GM12878 (cell line): ENCODE measurements around the gene CUL9. TPM values are rescaled to one million over a fixed set of nuclear protein-coding genes. Genes with fewer than 3 reads are reported as not detected.

Experiments
- ATAC-seq: fragments of 200-7000 bp; cut with Tn5 transposase; 3 replicates; pipeline ENCODE4 v1.9.1; 2020; ENCODE audit warnings: mild to moderate bottlenecking, moderate library complexity
- BruUV-seq: library from RNA; stranded (reverse); fragments of 400-500 nt; replicated peaks from 2 replicates; lab custom pipeline; 2021; lab: Mats Ljungman, UMichigan
- CTCF ChIA-PET: fragments of 300-600 bp; sonication (Branson Sonifier 250); formaldehyde crosslinking; extraction: SDS; loops from one replicate; lab custom pipeline; 2021; ENCODE audit warnings: inconsistent platforms; lab: Yijun Ruan, JAX
- POLR2A ChIA-PET: fragments of 350-600 bp; formaldehyde crosslinking; extraction: SDS; loops from one replicate; lab custom pipeline; 2021; ENCODE audit warnings: inconsistent platforms; lab: Charles Lee
- RAD21 ChIA-PET: fragments of 300-600 bp; sonication (Branson Sonifier 250); formaldehyde crosslinking; loops from one replicate; lab custom pipeline; 2023; ENCODE audit warnings: antibody characterized with exemption; ENCODE audit not compliant: unreplicated experiment; lab: Charles Lee
- SMC1A ChIA-PET: fragments of 300-600 bp; sonication (Branson Sonifier 250); formaldehyde crosslinking; loops from one replicate; lab custom pipeline; 2023; ENCODE audit not compliant: unreplicated experiment, uncharacterized antibody; lab: Charles Lee
- DNase-seq: peaks from one replicate; pipeline ENCODE4 v3.0.0-alpha.2; 2011; ENCODE audit warnings: low read depth, low spot score
- FAIRE-seq: peaks from 3 replicates; lab custom pipeline; 2011; peaks lifted over from hg19 to GRCh38; lab: Jason Lieb, UNC
- H2AFZ ChIP-seq: 2 replicates; pipeline ENCODE4 v1.6.0; 2011; ENCODE audit warnings: low read depth, low read length, control low read depth; ENCODE audit not compliant: control insufficient read depth
- H3K27ac ChIP-seq: 2 replicates; pipeline ENCODE4 v1.5.1; 2011; ENCODE audit warnings: control low read depth; ENCODE audit not compliant: control insufficient read depth, insufficient read depth
- H3K27me3 ChIP-seq, 2 experiments: replicated peaks in 1 of 2; 2 replicates each; pipeline versions ENCODE4 v1.6.0 to v1.6.1; 2011; ENCODE audit warnings: low read length in 1 of 2; ENCODE audit not compliant: control insufficient read depth in 2 of 2, insufficient read depth in 2 of 2
- H3K36me3 ChIP-seq, 2 experiments: 2 replicates each; pipeline ENCODE4 v1.5.1; 2011; ENCODE audit warnings: low read length in 1 of 2; ENCODE audit not compliant: control insufficient read depth in 2 of 2, insufficient read depth in 2 of 2
- H3K4me1 ChIP-seq: 2 replicates; pipeline ENCODE4 v1.6.1; 2011; ENCODE audit warnings: mild to moderate bottlenecking, low read length, moderate library complexity, mixed read lengths; ENCODE audit not compliant: control insufficient read depth, insufficient read depth
- H3K4me2 ChIP-seq: 2 replicates; pipeline ENCODE4 v1.6.0; 2011; ENCODE audit warnings: control low read depth; ENCODE audit not compliant: control insufficient read depth, insufficient read depth
- H3K4me3 ChIP-seq: fragments of 200-600 bp; sonication (generic); 2 replicates; pipeline ENCODE4 v1.5.1; 2016
- H3K79me2 ChIP-seq: 2 replicates; pipeline ENCODE4 v1.6.0; 2011; ENCODE audit warnings: low read length; ENCODE audit not compliant: control insufficient read depth, insufficient read depth
- H3K9ac ChIP-seq: 2 replicates; pipeline ENCODE4 v1.8.0; 2011; ENCODE audit warnings: low read length, control low read depth, mixed read lengths; ENCODE audit not compliant: control insufficient read depth, insufficient read depth
- H3K9me3 ChIP-seq: replicated peaks from 3 replicates; pipeline ENCODE4 v1.5.1; 2011; ENCODE audit warnings: mild to moderate bottlenecking, low read length; ENCODE audit not compliant: control insufficient read depth, insufficient read depth
- H4K20me1 ChIP-seq: 2 replicates; pipeline ENCODE4 v1.6.0; 2011; ENCODE audit not compliant: control insufficient read depth, insufficient read depth
- ATF3 ChIP-seq: IDR thresholded peaks from 2 replicates; pipeline ENCODE4 v1.6.1; 2011; ENCODE audit warnings: low read depth, mild to moderate bottlenecking, low read length, moderate library complexity, borderline replicate concordance; ENCODE audit errors: extremely low read depth
- BMI1 ChIP-seq: fragments of 450-650 bp; IDR thresholded peaks from 2 replicates; pipeline ENCODE4 v1.6.1; 2016; ENCODE audit warnings: mild to moderate bottlenecking, moderate library complexity, borderline replicate concordance
- CTCF ChIP-seq, 3 experiments: IDR thresholded peaks in 2 of 3; conservative IDR thresholded peaks in 1 of 3; 2 replicates each; pipeline ENCODE4 v1.5.1; 2011; ENCODE audit warnings: low read depth in 3 of 3, low read length in 3 of 3, mild to moderate bottlenecking in 3 of 3, control low read depth in 2 of 3, moderate library complexity in 2 of 3, inconsistent platforms in 1 of 3, mixed read lengths in 1 of 3; ENCODE audit not compliant: control insufficient read depth in 2 of 3, insufficient read depth in 1 of 3; ENCODE audit errors: extremely low read depth in 1 of 3
- E2F4 ChIP-seq: IDR thresholded peaks from 2 replicates; pipeline ENCODE4 v1.6.1; 2012; ENCODE audit warnings: low read depth, low read length, improper control_type of control experiment
- HDAC6 ChIP-seq: fragments of 200-600 bp; sonication (generic); IDR thresholded peaks from one replicate; pipeline ENCODE4 v1.8.0; 2017; ENCODE audit warnings: antibody characterized with exemption; ENCODE audit not compliant: unreplicated experiment
- MEF2B ChIP-seq: fragments of 450-650 bp; IDR thresholded peaks from 2 replicates; pipeline ENCODE4 v1.6.1; 2018; ENCODE audit warnings: mild to moderate bottlenecking, moderate library complexity; ENCODE audit not compliant: partially characterized antibody, poor library complexity, severe bottlenecking
- NFXL1 ChIP-seq: fragments of 450-650 bp; IDR thresholded peaks from 2 replicates; pipeline ENCODE4 v1.6.1; 2017; ENCODE audit warnings: antibody characterized with exemption, mild to moderate bottlenecking, borderline replicate concordance
- NR2C1 ChIP-seq: fragments of 450-650 bp; IDR thresholded peaks from 2 replicates; pipeline ENCODE4 v1.6.1; 2017; ENCODE audit warnings: antibody characterized with exemption, mild to moderate bottlenecking, moderate library complexity
- NR2C2 ChIP-seq: IDR thresholded peaks from 2 replicates; pipeline ENCODE4 v1.6.1; 2011; ENCODE audit warnings: borderline replicate concordance, low read depth; ENCODE audit not compliant: control insufficient read depth, insufficient read length
- POLR2AphosphoS2 ChIP-seq: IDR thresholded peaks from 2 replicates; pipeline ENCODE4 v1.6.1; 2011; ENCODE audit warnings: low read depth, mild to moderate bottlenecking, low read length, improper control_type of control experiment, moderate library complexity
- SMC3 ChIP-seq: IDR thresholded peaks from 2 replicates; pipeline ENCODE4 v1.6.1; 2011; ENCODE audit warnings: low read length, improper control_type of control experiment, borderline replicate concordance
- STAT1 ChIP-seq: fragments of 450-650 bp; conservative IDR thresholded peaks from 2 replicates; pipeline ENCODE4 v1.6.1; 2014; ENCODE audit warnings: antibody characterized with exemption, mild to moderate bottlenecking
- ZBED1 ChIP-seq: IDR thresholded peaks from 2 replicates; pipeline ENCODE4 v1.6.1; 2016; ENCODE audit warnings: borderline replicate concordance
- ZNF207 ChIP-seq: fragments of 450-650 bp; IDR thresholded peaks from 2 replicates; pipeline ENCODE4 v1.6.1; 2014; ENCODE audit warnings: antibody characterized with exemption, mild to moderate bottlenecking, borderline replicate concordance
- ZNF217 ChIP-seq: fragments of 450-650 bp; IDR thresholded peaks from 2 replicates; pipeline ENCODE4 v1.6.1; 2017; ENCODE audit warnings: antibody characterized with exemption, mild to moderate bottlenecking
- ZNF622 ChIP-seq: fragments of 450-650 bp; IDR thresholded peaks from 2 replicates; pipeline ENCODE4 v1.6.1; 2017; ENCODE audit warnings: mild to moderate bottlenecking, inconsistent platforms
- WGBS: methylation state at CpG from one replicate; pipeline ENCODE4 v1.1.6; 2016; ENCODE audit warnings: low lambda C conversion rate; ENCODE audit not compliant: insufficient replicate concordance, insufficient coverage; ENCODE audit errors: missing lambda C conversion rate; 5-methylcytosine and 5-hydroxymethylcytosine counted together
- in situ Hi-C: fragments of 300-500 bp; cut with MboI; formaldehyde crosslinking; loops from 9 replicates; pipeline ENCODE4 v1.14.3; 2018; ENCODE audit warnings: mixed read lengths
- intact Hi-C: fragments of 100-400 bp; cut with micrococcal nuclease; formaldehyde crosslinking; loops from one replicate; pipeline ENCODE4 v1.14.2; 2022; ENCODE audit not compliant: unreplicated experiment
- polyA plus RNA-seq, 11 experiments: library from polyadenylated mRNA; depleted of rRNA in 4 of 11; unstranded in 6 of 11; stranded (reverse) in 5 of 11; fragments of >200 nt; fragmentation: Nextera tagmentation in 4 of 11; fragmentation: Illumina TruSeq in 1 of 11; extraction: Ambion mirVana in 4 of 11; extraction: Trizol in 1 of 11; gene quantifications; 1 replicate in 1 of 11; 2 replicates in 10 of 11; pipeline versions ENCODE4 v1.2.1 to v1.2.3, GENCODE V29; 2011 to 2016; ENCODE audit warnings: inconsistent platforms in 2 of 11, missing spikeins in 2 of 11, low read depth in 1 of 11
- total RNA-seq, 4 experiments: library from RNA; depleted of rRNA in 3 of 4; stranded (reverse); fragments of >200 nt in 3 of 4; fragmentation: Illumina TruSeq in 1 of 4; extraction: Trizol in 1 of 4; gene quantifications; 2 replicates each; pipeline versions ENCODE4 v1.2.1 to v1.2.3, GENCODE V29; 2013 to 2021

Gene CUL9
- total and polyA plus RNA-seq, 10 of the 15 experiments (the other 5 are each of a cell fraction or from before 2014, with no cell fraction given), result 1.2 to 48.3 (median 17.2) TPM

- Histone ChIP-seq H3K4me3 (no peak overlapping the region), H3K9ac (no peak overlapping the region), H3K27me3 (no peaks in the 10 kb centered on the region), H4K20me1 (no peaks in the 10 kb centered on the region), H2AFZ (no peak overlapping the region), H3K36me3 (peaks cover 0 to 6% of the 10 kb centered on the region in 2 experiments; a peak in 3 of 4 replicates), H3K4me1 (peaks cover 13% of the 10 kb centered on the region), H3K9me3 (no peaks in the 10 kb centered on the region; the same call in 2 of the 3 replicates), H3K27ac (no peak overlapping the region), H3K79me2 (peaks cover 11% of the 10 kb centered on the region), H3K4me2 (no peak overlapping the region)
- DNase-seq, result no peak
- BruUV-seq, result no TSS peak
- no peak for FAIRE-seq
- ChIA-PET POLR2A (interaction anchor here (0.6 kb wide), 1 partner anchor 37 kb away, joined by 7 read pairs; no protein-coding TSS in a partner anchor), CTCF (no interaction called here), SMC1A (no interaction called here), RAD21 (no interaction called here)
- in situ Hi-C loops, result no loop called here
- WGBS, result 99% methylated on average over 14 of the region's 14 CpGs
- no peak for TF ChIP-seq ZNF622
- no peak for TF ChIP-seq POLR2AphosphoS2
- TF ChIP-seq SMC3, result no peak
- TF ChIP-seq ZNF217, result no peak
- TF ChIP-seq BMI1, result no peak
- no peak for TF ChIP-seq NR2C2
- TF ChIP-seq E2F4, result no peak
- TF ChIP-seq MEF2B, result no peak
- TF ChIP-seq ZNF207, result no peak
- no peak for TF ChIP-seq CTCF (IDR thresholded peaks at IDR 0.05 in 2 of 3, conservative IDR thresholded peaks at IDR 0.05 in 1 of 3; ENCODE audit: control insufficient read depth in 2 of 3, extremely low read depth in 1 of 3, insufficient read depth in 1 of 3, low read depth in 3 of 3, low read length in 3 of 3)
- TF ChIP-seq NFXL1, result no peak
- no peak for TF ChIP-seq HDAC6
- no peak for TF ChIP-seq STAT1
- TF ChIP-seq NR2C1, result no peak
- no peak for TF ChIP-seq ZBED1
- TF ChIP-seq ATF3, result no peak
- no peak for ATAC-seq
- intact Hi-C loops, result no loop called here
These were observed 4.0 kb downstream of the CUL9 start for GRCh38 chr6:43186019-43186418.
